ENCODE results near the gene CRIP2. TPM values are rescaled to one million over a fixed set of nuclear protein-coding genes. Genes with fewer than 3 reads are reported as not detected.

The CRIP2 gene
- total and polyA plus RNA-seq, 9 of the 15 experiments (the other 6 are each of a cell fraction or from before 2014, with no cell fraction given): 0.18 to 2.0 (median 0.69) TPM; not detected in 1

DNA sequence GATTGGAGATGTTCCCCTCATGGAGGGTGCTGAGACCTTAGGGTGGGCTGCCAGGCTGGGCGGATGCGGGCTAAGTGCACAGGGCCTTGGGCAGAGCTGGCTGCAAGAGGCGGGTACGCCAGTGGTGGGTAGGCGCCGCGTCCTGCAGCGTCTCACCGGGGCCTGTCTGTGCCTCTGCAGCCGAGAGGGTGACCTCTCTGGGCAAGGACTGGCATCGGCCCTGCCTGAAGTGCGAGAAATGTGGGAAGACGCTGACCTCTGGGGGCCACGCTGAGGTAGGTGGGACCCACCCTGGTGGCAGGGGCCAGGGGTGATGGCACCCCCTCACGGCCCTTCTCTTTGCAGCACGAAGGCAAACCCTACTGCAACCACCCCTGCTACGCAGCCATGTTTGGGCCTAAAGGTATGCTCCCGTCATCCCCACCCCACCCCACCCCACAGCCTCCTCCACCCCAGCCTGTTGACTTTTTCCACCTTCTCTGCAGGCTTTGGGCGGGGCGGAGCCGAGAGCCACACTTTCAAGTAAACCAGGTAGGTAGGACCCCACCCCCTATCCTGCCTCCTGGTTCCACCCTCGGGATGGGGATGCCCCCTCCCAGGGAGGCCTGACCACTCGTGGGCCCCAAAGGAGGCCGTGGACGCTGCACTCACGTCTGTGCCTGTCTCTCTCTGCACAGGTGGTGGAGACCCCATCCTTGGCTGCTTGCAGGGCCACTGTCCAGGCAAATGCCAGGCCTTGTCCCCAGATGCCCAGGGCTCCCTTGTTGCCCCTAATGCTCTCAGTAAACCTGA is 13.6 kb downstream of the CRIP2 start (continued):
- TF ChIP-seq HOXB6 (CRISPR knock-in tag; IDR thresholded peaks at IDR 0.05; ENCODE audit: borderline replicate concordance): no peak
- TF ChIP-seq NFIX (CRISPR knock-in tag; IDR thresholded peaks at IDR 0.05; ENCODE audit: low read depth): no peak

- Histone ChIP-seq H3K27ac (ENCODE audit: extremely low read depth, low read depth, low read length) (no peak overlapping the region), H3K79me2 (ENCODE audit: control insufficient read depth, insufficient read depth, low read length) (peaks cover 5% of the 10 kb centered on the region; the same call in 2 of the 3 replicates), H3K9me3 (replicated peaks; ENCODE audit: control insufficient read depth, insufficient read depth, low read depth, low read length) (no peaks in the 10 kb centered on the region), H3K9me1 (ENCODE audit: control insufficient read depth, insufficient read depth, low read length) (no peaks in the 10 kb centered on the region), H3K9ac (ENCODE audit: insufficient read depth in 1 of 2, low read depth in 2 of 2, low read length in 2 of 2) (peak overlapping the region in 1 of 2 experiments; percentile 94; a peak in 3 of 4 replicates), H3K27me3 (ENCODE audit: control insufficient read depth in 2 of 2, insufficient read depth in 2 of 2, low read length in 2 of 2) (no peaks in the 10 kb centered on the region), H3K4me1 (replicated peaks in 1 of 2; ENCODE audit: control insufficient read depth in 2 of 2, insufficient read depth in 2 of 2, low read length in 2 of 2) (peaks cover 6 to 86% of the 10 kb centered on the region in 2 experiments), H3K4me3 (no peak overlapping the region), H4K20me1 (replicated peaks; ENCODE audit: control insufficient read depth, insufficient read depth, low read length) (peaks cover 6% of the 10 kb centered on the region), H3K36me3 (ENCODE audit: control insufficient read depth, insufficient read depth, low read length) (peaks cover 2% of the 10 kb centered on the region; the same call in 1 of the 3 replicates), H2AFZ (ENCODE audit: low read depth, low read length) (no peak overlapping the region), H3K4me2 (ENCODE audit: insufficient read depth, low read length) (no peak overlapping the region; the same call in 1 of the 2 replicates)
- no peak for ATAC-seq
- intact Hi-C loops (cut with micrococcal nuclease): loop anchor here (5.0 kb wide), 1 partner anchor 42 kb away; no protein-coding TSS in a partner anchor
- in situ Hi-C loops (cut with MboI): loop anchor here (5.0 kb wide), 1 partner anchor 117 kb away; no protein-coding TSS in a partner anchor
- BruUV-seq (replicated peaks): TSS peak; percentile 59
- TF ChIP-seq POLR2G (IDR thresholded peaks at IDR 0.05; ENCODE audit: low read depth, low read length): 0 out of 2 replicates have a peak, but pooled peaks have one; percentile 28
- TF ChIP-seq RBM39 (optimal IDR thresholded peaks at IDR 0.05; ENCODE audit: low read depth, low read length): no peak
- 64% methylated on average over 18 of the region's 20 CpGs for WGBS (ENCODE audit: insufficient coverage, low coverage, missing lambda C conversion rate)
- no peak for FAIRE-seq
- ChIA-PET POLR2A (interaction anchor here (1.9 kb wide), 1 partner anchor 8 kb away, joined by 12 read pairs; no protein-coding TSS in a partner anchor), CTCF (ENCODE audit: low intra/inter-chr PET ratio) (interaction anchor here (0.7 to 2.0 kb wide), 2 partner anchors 17 to 118 kb away, joined by 4 to 16 read pairs; no protein-coding TSS in a partner anchor)
- peak in 1 of 4 experiments; percentile 27 for DNase-seq (ENCODE audit: extremely low read depth in 1 of 4, low spot score in 3 of 4)
Measured at GRCh38 chr14:105488781-105489541, 14.3 kb downstream of the CRIP2 start.
